ENCODE results near the gene ESRRG. TPM values are rescaled to one million over a fixed set of nuclear protein-coding genes. Genes with fewer than 3 reads are reported as not detected.

ESRRG gene
- polyA plus RNA-seq (2014; cell fraction: cytosol; rRNA removed) = 1.3 and 1.9 TPM in 2 replicates
- 0.52 and 1.2 TPM in 2 replicates for polyA plus RNA-seq (2014; cell fraction: nucleus; rRNA removed)

DNA sequence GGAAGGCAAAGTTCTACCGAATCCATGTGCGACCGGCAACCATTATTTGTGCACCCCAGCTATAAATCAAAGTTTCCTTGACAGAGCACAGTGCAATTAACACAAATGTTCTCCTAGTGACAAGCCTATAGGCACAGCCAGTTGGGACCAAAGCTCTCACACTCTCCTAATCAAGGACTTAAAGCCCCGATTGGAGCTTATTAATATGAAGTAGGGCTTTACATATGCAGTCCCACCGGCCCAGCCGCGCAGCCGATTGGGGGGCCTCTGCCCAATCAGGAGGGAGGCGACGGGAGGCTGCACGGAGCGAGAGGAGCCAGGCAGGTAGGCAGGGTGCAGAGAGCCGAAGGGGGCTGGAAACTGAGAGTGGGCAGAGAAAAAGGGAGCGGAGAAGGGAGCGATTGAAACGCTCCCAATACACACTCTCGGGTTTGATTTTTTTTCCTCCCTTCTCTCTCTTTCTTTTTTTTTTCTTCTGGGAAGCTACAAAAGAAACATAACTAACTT lies at the start of gene ESRRG:
Gene ESRRG (minus strand): TSS at position 156 of the 507 bp plus-strand sequence. CDS start 130 bp downstream, at position 26.
- peak; percentile 67 for DNase-seq (ENCODE audit: low spot score)

DNA sequence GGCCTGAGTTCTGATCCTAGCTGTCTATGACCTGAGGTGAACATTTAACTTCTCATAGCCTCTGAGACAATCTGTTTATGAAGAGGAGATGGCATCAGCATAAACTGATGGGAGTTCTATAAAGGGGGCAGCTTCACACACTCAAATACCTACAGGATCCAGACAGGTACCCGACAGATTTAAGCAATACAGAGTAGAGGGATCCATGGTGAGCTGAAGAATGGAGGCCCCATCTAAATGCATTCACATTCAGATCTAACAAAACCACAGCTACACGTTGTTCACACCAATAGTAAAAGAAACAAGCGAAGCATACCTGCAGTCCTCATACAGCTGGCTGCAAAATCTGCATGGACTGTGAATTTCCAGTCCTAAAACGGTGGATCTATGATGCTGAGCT lies 48.7 kb upstream of the ESRRG start:
- no peak for DNase-seq (ENCODE audit: low spot score)

DNA sequence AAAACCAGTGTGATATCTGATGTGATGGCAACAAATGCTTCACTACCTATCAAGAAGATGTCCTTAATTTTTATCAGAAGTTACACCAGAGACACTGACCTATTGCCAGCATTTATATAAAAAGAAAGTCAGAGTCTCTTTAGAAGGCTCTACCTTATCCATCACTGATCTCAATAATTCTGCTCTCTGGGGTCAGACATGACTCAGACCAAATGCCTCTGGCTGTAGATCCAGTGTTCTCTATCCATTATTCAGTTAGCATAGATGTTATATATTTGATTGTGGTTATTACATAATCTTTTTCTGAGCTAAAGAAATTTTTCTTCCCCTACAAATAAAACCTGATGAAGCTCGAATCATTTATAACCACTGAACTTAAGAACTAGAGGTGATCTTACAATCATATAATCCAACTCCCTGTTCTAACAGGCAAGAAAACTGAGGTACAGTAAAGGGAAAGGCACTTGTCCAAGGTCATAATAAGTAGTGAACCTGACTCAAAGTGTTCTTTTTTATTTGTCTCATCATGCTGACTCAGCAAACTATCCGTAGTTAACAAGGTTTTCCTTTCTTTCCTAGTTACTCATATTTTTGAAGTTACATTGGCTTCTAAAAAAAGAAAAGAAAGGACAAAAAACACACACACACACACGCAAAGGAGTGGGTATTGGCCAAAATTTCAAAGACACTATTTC lies 43.6 kb upstream of the ESRRG start:
- DNase-seq (ENCODE audit: low spot score) = no peak

DNA sequence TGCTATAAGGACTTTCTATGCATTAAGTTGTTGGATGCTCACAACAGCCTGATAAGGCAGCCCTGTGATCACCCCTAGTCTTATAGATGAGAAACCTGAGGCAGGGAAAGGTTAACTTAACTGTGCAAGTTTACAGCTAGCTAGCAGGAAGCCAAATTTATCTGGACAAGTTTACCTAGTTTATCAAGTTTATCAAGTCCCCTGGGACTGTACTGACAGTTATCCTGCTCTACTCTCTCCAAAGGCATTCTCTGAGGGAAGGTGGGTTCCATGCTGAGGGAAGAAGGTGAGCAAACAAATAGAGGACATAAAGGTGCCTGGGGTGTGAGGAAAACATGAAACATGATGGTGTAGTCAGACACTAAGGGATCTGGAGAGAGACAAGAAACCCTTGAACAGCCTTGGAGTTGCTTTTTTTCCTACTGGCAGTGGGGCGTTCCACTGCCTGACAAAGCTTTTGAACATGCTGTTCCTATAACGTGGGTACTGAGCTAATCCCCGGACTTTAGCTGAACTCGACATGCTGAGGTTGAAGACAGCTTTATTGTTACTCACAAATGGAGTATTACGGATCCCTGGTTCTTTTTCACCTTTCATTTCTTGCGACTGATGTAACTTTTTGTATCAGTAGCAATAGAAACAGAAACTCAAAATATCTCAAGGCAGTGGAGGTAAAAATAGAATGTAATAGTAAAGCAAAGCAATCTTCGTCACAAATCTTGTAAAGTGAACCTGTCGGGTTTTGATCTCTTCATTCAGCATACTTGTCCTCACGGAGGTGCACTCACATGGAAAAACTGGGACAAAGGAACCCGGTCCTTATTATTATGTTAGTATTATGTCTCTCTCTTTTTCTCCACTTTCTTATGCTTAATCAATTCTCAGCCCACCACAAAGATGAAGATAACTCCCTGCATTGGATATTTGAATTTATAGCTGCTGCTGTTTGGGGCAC lies 42.4 kb upstream of the ESRRG start:
- no peak for DNase-seq (ENCODE audit: low spot score)

DNA sequence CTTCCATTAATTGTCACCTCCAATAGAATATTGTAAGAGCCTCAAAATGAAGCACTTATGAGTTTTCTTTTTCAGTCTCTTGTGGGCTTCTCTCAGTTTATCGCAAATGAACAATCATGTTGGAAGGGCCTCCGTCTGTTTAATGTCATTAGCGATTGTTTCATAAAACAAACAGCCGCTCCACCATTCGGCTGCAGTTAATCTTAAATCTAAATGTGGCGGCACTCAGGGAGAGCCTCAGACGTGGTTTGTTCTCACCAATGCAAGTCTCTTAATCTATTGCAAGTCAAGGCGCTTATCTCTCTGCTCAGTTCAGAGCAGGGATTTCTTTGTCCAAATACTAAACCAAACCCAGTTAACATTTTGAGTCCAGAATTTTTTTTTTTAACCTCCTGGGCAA lies 34.9 kb upstream of the ESRRG start:
- DNase-seq (ENCODE audit: low spot score) = peak; percentile 64

DNA sequence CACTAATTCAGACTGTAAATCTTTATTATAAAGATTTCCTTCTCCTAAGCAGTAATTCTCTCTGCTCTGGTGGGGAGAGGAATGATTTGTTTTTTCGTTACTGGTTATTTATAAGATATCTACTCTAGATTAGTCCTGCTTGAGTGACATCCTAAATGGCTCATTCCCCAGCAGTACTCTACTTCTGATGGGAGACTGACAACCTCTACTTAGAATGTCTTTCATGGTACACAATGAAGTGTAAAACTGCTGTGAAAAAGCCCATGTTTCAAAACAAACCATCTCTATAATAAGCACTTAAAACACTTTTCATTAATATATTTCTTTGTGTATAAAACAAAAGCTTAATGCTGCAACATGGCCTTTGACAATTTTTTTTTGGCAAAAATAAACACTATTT lies 33.9 kb upstream of the ESRRG start:
- DNase-seq (ENCODE audit: low spot score) = no peak

DNA sequence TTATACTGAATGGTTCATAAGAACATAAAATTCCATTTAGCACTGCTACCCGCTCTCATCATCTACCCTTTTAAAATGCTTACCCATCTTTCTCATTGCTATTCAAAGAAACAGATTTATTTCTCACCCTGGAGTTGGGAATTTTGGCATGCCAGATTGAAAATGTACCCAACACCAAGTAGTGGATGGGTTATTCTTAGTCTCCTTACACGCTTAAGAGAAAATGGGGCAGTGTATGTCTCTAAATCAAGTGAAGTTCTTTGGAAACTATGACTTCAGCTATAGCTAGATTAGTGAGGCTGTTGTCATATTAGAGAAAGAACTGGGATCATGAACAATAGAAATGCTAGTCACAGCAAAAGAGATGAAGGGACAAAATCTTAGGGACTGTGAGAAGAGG lies 27.7 kb upstream of the ESRRG start:
- no peak for DNase-seq (ENCODE audit: low spot score)

DNA sequence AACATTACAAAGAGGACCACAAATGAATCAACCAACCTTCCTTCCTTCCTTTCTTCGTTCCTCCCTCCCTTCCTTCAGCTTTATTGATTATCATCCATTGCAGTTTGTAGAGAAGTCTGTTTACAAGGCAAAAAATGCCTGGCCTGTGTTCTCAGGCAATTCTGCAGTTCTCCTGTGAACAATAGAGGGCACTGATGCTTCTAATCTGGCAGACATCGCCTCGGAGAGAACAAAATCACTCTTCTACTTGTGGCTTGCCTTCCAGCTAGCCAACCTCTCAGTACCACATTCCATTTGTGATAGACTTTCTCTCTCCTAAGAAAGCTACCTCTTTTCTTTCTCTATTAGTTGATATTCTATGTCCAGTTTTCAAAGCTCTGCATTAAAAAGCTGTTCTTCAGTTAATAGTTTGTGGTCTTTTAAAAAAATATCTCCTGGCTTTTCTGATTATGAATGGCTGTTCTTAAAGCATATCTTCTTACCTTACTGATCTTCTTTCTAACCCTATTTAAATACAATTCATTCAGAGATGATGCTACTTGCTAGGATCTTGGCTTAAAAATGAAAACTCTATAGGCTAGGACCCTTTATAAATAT lies 26.9 kb upstream of the ESRRG start:
- DNase-seq (ENCODE audit: low spot score) = peak; percentile 65

DNA sequence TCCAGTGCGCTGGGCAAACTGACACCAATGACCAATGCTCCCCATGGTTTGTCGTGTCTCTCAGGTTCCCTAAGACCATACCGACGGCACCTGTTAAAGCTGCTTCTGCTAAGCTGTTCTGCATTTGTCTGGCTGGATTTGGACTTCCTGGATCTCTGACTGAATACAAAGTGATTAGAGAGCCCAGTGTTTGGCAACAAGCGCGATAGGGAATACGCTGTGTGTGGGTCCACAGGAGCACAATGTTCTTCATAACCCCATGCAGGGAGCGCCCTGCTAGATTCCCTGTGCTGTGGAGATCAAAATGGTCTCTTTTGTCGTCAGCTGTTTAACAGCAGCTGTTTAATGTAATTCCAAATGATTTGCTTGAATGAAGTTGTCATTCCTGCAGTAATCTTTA lies 26.0 kb upstream of the ESRRG start:
- DNase-seq (ENCODE audit: low spot score) = no peak

DNA sequence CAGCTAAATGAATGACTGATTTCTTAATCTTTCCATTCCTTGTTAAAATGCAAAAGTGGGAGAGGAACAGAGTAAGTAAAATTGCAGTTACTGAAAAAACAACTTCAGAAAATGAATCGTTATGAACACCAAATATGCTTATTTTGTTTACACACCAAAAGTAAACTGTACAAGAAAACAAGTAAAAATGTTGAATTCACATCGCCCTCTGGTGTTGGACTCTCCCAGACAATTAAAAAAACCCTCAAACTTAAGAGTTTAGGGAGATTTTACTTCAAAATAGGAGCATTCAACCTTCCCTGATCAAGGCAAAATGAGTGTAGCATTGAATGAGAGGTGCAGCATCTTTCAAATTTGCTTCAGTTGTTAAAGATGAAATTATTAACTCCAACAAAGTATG lies 19.4 kb upstream of the ESRRG start:
- DNase-seq (ENCODE audit: low spot score) = no peak

DNA sequence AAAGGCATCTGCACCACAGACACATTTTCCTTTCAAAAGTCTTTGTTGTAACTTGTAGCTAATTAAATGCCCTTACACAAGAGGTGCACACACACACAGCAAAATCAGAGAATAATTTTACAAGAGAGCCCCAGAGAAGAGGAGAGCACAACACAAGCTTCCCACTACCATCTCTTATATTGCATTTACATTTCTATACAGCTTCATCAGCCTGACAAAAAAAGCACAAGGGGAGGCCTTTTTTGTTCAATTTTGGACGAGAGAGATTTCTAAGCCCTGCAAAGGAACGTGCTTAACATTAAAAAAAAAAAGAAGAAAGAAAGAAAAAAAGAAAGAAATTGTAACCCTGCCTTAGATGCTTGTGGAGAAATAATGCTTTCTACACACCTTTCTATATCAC lies 17.1 kb upstream of the ESRRG start:
- no peak for DNase-seq (ENCODE audit: low spot score)

DNA sequence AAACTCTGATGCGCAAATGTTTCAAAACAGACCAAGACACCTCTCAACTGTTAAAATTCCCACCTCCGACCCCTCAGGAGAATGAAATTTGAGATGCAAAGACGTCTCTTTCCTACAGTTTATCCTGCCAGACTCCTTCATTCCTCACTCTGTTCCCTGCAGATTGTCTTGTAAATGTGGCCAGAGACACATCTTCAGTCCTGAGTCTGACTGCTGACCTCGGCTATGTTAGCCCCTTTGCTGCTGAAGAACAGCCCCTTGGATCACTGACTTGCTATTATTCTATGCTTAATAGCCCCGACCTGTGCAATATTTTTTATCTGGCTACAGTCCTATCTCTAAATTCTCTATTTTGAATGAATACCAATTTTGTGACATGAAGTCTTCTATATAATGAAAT lies 16.6 kb upstream of the ESRRG start:
- DNase-seq (ENCODE audit: low spot score) = no peak

DNA sequence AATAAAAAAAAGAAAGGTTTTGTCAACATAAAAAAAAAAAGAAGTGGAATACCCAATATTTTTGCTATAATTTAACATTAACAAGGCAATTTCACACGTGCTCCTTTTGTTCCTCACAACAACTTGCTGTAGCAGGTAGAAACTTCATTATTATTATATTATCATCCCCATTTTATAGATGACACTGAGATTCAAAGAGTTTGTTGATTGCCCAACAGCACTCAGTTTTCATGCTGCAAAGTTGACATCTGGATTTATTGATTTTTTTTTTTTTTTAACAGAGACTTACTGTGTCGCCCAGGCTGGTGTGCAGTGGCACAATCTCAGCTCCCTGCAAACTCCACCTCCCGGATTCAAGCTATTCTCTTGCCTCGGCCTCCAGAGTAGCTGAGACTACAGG lies 8.9 kb upstream of the ESRRG start:
- DNase-seq (ENCODE audit: low spot score) = no peak

DNA sequence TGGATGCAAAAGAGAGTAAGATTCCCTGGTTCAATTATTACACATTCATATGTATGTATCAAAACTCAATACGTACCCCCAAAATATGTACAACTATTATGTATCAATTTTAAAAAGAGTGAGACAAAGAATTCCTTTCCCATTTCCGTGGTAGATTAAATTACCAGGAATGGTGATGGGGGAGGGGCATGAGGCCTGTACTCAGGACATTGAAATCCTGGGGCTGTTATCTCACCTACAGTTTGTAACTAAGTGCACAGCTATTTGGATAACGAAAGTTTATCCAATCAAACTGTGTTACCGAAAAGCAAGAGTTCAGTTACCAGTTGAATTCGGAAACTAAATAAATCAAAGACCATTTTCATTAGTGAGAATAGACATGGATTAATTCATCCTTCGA lies 8.3 kb upstream of the ESRRG start:
- no peak for DNase-seq (ENCODE audit: low spot score)

DNA sequence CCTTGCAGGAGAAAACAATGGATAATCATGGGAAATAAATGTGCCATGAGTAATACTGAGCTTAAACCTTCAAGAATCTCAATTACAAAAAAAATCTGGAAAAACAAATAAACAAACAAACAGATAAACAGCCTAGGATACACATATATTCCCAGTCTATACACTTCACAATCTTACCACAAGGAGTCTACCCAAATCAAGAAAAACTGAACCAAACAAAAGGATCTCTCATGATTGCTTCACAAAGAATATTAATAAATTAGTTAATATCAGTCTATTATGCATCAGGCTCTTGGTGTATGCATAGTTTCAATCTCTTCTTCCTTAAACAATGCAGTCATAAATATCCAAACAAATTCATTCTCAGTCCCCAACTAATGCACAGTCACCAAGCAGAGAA lies 3.2 kb upstream of the ESRRG start:
- DNase-seq (ENCODE audit: low spot score) = no peak

DNA sequence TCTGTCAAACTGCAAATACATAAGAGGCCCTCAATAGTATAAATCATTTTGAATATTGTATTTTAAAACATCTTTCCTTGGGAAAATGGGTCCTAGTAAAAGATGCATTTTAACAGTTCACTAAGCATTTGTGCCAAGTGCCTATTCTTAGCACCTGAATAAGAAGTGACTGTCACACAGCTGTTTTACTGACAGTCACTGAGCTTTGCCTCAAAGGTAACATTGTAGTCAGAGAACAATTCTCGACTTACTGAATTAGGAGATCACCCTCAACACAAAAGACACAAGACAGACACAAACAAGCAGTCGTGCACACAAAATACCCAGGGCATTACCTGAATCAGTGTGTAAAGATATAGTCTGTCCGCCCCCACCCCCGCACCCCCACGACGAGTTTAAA lies 408 bp downstream of the ESRRG start:
- no peak for DNase-seq (ENCODE audit: low spot score)

DNA sequence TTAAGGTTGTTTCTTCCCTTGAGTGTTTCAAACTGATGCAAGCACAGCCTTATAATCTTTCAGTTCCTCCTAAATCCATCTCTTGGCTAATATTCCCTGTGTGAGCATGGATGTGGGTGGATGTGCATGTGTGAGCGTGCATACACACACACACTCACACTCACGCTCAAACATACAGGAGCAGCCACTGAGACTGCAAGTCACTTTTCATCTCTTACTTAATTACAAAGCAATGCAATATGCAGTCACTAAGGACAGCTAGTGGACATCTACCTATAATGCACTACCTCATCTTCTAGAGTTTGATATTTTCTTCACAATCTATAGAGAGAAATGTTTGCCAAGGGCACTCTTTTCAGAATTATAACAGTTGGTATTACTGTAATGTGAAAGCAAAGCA lies 1.4 kb downstream of the ESRRG start:
- DNase-seq (ENCODE audit: low spot score) = peak; percentile 10

DNA sequence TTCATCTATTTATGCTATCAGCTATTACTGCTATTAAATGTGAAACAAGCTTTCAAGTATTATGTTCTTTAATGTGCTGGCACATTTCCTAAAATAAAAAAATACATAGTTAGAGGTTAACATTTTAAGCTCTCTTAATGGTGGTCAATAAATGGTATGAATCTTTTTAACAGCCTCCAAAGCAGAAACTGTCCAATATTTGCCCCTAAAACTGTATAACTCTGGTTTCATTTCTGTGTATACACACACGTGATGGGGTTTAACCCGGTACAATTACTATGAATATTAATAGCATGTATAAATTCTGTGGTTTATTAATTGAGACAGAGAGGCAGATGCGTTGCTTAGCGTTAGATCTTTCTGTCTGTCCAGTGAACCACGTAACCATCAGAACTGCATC lies 2.2 kb downstream of the ESRRG start:
- no peak for DNase-seq (ENCODE audit: low spot score)

DNA sequence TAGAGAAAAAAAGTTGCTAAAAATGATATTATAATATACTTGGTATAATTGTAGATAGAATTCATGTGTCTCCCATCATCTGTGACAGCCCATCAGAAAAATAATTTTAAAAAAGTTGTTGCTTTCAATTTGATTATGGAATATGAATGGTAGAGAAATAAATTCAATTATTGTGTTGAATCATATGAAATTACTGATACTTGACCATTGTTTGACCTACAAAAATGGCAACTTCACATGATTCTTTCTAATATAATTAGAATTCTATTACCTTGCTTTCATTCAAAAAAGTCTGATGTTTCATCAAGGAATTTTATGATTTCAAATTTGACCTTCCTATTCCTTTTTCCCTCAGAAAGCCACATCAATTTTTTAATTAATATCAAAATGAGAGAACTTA lies 11.5 kb downstream of the ESRRG start:
- no peak for DNase-seq (ENCODE audit: low spot score)

DNA sequence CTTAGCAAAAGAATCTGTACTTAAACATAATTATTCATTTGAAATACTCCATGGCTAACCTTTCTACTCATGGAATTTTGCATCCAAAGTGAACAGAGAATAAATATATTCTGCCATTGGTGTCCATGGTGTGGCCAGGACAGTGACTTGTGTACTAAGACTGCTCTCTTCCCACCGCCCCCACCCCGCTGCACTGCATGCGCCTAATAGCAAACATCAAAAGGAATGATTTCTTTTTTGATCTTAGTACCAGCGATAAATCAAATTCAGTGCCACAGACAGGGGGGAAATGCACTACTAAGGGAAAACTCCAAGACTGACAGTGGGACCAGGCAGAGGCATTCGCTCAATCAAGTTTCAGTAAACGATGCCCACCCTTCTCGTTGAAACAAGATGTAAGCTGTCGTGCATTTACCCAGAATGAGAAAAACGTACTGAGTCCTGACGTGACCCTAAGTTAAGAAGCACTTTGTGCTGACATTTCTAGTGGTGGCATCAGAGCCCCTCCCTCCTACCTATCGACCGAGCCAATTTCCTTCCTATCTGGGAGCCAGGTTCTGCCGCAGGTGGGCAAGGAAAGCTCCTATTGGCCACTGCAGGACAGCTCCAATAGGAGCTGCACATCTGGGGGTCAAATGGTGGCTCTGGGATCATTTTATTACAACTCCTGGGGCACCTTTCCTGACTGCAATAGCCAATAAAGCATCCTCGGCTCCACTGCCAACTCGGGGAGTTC lies 12.5 kb downstream of the ESRRG start:
- no peak for DNase-seq (ENCODE audit: low spot score)

DNA sequence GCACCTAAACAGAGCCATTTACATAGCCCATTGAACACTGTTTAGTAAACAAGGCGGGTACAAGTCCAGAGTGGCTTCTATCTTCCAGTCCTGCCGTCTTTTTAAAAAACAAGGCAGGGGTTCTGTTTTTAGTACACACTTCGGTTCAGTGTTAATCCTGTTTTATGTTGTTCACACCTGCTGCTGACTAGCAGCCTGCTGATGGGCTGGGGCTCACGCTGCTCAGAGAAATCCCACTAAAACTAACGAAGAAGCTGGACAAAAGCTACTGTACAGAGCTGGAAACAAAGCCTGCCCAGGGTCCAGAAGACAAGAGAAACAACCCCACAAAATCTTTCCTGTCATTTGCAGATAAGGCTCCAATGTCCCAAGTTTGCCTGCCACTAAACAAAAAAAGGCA lies 13.2 kb downstream of the ESRRG start:
- DNase-seq (ENCODE audit: low spot score) = no peak

DNA sequence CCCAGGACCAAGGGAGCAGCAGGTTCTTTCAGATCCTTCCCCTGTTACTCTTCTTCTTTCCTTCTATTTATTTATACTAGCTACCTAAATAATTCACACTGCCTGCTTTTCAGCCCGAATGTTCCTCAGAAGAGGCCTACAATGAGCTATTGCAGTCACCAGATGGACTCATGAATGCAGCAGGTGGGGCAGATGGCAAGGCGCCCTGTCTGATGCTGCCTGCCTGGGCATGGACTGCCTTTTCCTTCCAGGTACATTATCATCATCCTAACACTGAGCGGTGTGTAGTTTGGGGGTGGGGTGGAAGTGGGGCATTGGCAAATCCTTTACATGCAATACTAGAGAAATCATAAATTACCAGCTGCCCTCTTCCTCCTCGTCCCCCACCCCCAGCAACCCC lies 17.6 kb downstream of the ESRRG start:
- no peak for DNase-seq (ENCODE audit: low spot score)

Data from SK-N-DZ (cell line).